HG03175 (cell line): ENCODE data around the gene PTPRN2.

ENCODE experiments used
- ATAC-seq: cut with Tn5 transposase; IDR thresholded peaks from one replicate; pipeline ENCODE4 v1.9.1; 2021; ENCODE audit warnings: mild to moderate bottlenecking, moderate library complexity; ENCODE audit not compliant: unreplicated experiment

The PTPRN2 gene

DNA sequence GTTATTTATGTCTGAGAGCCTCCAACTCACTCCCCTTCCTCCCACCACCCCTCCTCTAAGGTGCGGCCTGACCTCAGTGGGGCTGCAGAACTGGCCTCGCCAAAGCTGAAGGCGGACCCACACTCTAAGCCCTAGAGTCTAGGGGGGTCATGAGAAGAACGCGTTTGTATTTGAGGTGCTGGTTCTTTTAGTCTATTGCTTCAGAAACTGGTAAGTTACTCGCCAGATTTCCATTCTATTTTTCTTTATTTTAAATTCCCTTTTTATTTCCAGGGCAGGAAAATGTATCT is 893.3 kb downstream of the PTPRN2 start:
- ATAC-seq: no peak

- no peak for ATAC-seq
Measured at GRCh38 chr7:157693521-157694375, 893.9 kb downstream of the PTPRN2 start.

DNA sequence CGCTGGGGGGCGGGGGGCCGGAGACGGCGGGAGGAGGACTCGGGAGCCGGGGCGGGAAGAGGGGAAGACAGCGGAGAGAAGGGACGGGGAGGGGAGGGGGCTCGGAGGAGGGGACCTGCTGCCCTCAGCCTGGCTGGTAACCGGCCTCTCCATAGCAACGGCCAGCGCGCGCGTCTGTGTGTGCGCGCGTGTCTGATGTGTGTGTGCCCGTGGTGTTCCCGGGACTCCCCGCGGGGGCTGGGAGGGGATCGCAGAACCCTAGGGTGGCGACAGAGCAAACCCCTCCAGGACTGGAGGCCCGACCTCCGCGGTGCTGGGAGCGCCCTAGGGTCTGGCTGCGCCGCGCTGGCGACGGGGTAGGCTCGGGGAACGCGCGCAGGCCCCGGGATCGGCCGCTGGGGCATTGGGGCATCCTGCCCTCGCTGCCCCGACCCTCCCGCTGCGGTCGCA is 894.5 kb downstream of the PTPRN2 start:
- ATAC-seq: no peak

DNA sequence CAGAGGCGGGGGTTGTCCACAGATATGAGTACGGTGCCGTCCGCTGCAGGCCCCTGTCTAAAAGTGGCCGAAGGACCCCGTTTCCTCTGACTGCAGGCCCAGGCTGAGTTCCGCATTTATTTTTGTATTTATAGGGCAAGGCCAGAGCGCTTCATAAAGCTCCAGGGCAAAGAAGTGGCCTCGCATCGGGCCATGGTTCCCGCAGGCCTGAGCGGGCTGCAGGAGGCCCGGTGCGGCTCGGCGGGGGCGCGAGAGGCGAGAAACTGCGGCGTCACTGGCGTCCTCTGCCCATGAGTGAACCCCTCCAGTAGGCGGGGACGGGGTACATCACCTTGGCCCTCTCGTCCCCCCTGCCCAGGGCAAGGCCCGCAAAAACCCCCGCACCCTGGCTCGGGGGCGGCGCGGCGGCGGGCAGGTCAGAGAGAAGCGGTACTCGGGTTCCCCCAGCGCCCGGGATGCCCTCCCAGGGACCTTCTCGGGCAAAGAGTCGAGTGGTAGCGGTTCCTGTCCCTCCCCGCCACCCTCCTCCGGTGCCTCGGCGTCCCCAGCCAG is 895.1 kb downstream of the PTPRN2 start:
- ATAC-seq: no peak

DNA sequence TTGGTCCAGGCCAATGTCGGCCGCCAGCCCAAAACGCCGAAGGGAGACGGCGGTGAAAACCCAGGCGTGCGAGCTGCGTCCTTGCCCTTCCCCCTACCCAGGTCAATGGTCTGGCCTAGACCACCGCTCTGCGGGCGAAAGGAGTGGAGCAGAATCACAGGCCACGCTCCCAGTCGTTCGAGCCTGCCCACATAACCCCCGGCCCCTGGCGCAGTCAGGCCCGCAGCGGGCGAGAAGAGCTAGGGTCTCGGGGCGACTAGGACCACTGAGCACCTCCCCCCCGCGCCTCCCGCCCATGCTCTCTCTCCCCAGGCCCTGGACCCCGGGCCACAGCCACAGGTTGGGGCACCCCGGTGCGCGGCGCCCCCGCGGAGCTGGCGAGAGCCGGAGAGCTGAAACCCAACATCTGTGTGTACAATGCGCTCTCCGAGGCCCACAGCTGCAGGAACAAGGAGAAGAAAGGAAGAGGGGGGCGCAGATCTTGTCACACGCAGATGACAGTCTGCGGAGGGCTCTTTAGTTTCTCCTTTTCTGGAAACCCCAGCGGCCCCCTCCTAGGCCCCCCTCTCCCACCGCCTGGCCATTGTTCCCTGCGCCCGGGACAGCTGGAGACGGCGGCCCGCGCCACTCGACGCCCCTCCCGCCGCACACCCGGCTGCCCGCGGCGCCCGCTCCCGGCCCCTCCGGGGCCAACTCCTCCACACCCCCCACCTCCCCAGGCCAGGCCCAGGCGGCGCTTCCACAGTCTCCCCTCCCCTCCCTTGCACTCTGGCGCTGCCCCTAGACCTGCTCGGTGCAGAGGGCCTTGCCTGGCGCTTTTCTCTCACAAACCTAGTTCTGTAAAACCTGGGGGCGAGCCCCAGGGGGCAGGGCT is 895.8 kb downstream of the PTPRN2 start:
- ATAC-seq: no peak

- no peak for ATAC-seq
Measured at GRCh38 chr7:157690833-157691585, 896.6 kb downstream of the PTPRN2 start.

GRCh38 chr7:157690058-157690832 is 897.4 kb downstream of the PTPRN2 start:
- ATAC-seq: no peak

DNA sequence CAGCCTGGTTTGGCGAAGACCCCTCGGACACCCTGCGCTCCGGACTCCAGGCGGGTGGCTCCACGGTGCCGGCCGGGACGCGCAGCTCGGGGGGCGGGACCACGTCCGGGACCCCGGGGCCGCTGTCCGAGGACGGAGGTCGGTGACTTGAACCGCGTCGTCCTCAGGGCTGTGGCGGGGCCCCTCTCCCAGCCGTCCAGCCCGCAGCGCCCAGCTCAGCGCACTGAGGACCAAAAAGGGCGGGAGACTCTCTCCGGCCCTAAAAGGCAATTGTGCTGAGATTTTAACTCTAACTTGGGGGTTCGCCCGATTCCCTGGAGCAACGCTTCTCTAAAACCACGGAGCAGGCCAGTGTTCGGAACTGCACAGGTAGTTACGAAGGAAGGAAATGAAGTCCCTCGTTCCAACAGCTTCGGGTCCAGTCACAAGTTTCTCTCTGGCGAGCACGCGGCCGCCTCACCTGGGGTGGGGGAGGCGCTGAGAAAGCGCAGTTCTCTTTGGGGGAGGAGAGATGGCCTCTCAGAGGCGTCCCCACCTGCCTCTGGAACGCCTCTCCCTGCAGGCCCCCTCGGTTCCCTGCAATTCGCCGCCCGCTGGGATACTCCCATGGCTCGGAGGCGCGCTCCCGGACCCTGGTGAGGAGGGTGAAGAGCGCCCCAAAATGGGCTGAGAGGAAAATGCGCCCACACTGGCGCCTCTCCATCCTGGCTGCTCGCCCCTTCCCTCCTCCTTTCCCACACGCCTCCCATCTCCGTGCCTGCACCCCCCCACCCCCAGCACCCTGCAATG is 898.2 kb downstream of the PTPRN2 start:
- no peak for ATAC-seq

- no peak for ATAC-seq
Measured at GRCh38 chr7:157688533-157689268, 898.9 kb downstream of the PTPRN2 start.

GRCh38 chr7:157687845-157688532 is 899.6 kb downstream of the PTPRN2 start:
- ATAC-seq: no peak

GRCh38 chr7:157687158-157687557 is 900.5 kb downstream of the PTPRN2 start:
- ATAC-seq: no peak

DNA sequence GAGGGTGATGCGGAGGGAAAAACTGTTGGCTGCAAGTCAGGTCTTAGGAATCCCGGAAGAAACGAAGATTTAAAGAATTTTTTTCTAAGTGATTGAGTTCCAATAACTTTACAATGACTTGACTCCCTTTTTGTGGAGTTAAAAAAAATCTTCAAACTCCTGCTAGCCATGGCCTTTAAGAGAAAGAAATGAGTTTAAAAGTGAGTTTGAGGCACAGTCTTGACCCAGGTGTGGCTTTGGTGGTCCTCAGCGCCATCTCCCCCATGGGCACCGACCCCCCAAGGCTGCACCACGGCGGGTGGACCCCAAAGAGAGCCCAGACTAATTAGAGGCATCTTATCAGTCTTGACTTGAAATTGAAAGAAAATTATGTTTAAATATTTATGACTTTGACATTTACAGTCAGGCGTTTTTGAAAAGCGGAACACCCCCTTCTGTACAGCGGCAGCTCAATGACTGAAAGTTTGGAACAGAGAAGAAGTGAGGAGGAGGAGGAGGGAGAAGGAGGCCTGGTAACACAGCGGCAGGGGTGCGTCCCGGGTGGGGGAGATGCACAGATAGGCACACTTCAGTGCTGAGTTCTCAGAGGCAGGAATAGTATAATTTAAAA is 901.2 kb downstream of the PTPRN2 start:
- ATAC-seq: no peak

GRCh38 chr7:157685430-157686284 is 902.0 kb downstream of the PTPRN2 start:
- ATAC-seq: no peak

DNA sequence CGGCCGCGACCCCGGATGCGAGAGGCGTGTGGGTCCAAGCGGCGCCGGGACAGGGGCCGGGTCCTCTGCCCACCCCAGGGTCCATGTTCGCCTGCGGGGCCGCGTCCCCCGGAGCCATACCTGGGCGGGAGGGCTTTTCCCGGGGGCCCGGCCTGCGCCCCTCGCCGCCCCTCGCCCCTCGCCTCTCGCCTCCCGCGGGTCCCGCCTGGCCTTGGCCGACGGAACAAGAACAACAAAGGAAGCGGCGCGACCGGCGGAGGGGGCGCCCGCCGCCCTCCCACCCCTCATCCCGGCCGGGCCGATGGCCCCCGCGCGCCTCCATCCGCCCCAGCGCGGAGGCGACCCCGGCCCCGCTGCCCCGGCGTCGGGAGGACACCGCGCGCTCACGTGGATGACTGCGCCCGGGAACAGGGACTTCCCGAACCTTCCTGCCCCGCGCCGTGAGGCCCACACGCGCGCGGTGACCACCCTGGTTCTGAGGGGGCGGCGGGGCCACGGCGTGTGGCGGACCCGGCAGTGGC is 902.7 kb downstream of the PTPRN2 start:
- ATAC-seq: no peak

DNA sequence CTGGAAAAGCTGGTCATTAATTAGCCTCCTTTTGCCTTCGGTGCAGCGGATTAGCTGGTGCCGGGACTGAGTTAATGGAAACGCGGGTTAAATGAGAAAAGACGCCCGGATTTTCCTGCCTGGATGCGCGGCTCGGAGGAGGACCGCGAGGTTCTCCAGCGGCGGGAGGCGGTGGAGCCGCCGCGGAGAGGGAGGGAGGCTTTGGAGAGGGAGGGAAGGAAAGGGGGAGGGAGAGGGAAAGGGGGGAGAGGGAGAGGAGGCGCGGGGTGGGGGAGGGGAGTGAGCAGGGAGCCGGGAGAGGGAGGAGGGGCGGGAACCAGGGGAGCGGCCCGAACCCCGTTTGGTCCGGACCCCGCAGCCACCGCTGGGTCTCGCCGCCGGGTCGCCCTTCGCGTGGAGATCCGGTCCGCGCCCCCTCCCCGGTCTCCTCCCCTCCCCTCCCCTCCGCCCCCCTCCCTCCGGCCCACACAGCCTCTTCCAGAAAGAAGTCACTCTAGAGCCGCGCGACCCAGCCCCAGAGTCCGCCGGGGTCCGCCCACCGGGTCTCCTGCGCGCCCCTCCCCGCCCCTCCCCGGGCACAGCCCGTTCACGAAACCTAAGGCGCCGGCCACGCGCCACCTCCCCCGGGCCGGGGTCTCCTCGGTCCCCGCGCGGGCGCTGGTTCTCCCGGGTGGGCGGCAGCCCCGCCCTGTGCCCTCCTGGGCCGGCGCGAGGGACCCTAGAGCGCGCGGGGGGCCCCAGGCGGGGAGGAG is 903.3 kb downstream of the PTPRN2 start:
- ATAC-seq: no peak

GRCh38 chr7:157683747-157684156 is 903.9 kb downstream of the PTPRN2 start:
- no peak for ATAC-seq
